Brain microvascular endothelial cell (primary cell): ENCODE data around the gene HSPB7.

Source experiments
- DNase-seq: peaks from one replicate; pipeline ENCODE4 v3.0.0-alpha.2; 2020
- H3K27ac ChIP-seq: fragments of 250-450 bp; sonication (Bioruptor Pico); 2 replicates; pipeline ENCODE4 v1.5.1; 2020; ENCODE audit warnings: mild to moderate bottlenecking, moderate library complexity
- H3K27me3 ChIP-seq: fragments of 250-450 bp; sonication (Bioruptor Pico); replicated peaks from 2 replicates; pipeline ENCODE4 v1.5.1; 2020; ENCODE audit warnings: mild to moderate bottlenecking
- H3K36me3 ChIP-seq: fragments of 250-450 bp; sonication (Bioruptor Pico); replicated peaks from 2 replicates; pipeline ENCODE4 v1.5.1; 2020; ENCODE audit warnings: mild to moderate bottlenecking
- H3K4me3 ChIP-seq: 2 replicates; pipeline ENCODE4 v1.5.1; 2011; ENCODE audit warnings: low read depth, mild to moderate bottlenecking, control low read depth, low read length, moderate library complexity
- in situ Hi-C: cut with HindIII; loops from 2 replicates; pipeline ENCODE4 v1.10.0; 2017; ENCODE audit warnings: low sequenced_read_pairs, low pct_ligation_motif_present
- TF ChIP-seq, protein P1 (sequence below): IDR thresholded peaks from 2 replicates; pipeline ENCODE4 v1.5.1; 2011; ENCODE audit warnings: low read depth, mild to moderate bottlenecking, moderate library complexity, low read length, control low read depth, inconsistent platforms; ENCODE audit errors: missing control alignments

The HSPB7 gene

GRCh38 chr1:16050328-16050727, 32.5 kb upstream of the HSPB7 start:
- Histone ChIP-seq H3K27me3 (no peaks in the 10 kb centered on the region), H3K4me3 (no peak overlapping the region), H3K36me3 (no peaks in the 10 kb centered on the region), H3K27ac (no peak overlapping the region)
- TF ChIP-seq, protein P1, sequence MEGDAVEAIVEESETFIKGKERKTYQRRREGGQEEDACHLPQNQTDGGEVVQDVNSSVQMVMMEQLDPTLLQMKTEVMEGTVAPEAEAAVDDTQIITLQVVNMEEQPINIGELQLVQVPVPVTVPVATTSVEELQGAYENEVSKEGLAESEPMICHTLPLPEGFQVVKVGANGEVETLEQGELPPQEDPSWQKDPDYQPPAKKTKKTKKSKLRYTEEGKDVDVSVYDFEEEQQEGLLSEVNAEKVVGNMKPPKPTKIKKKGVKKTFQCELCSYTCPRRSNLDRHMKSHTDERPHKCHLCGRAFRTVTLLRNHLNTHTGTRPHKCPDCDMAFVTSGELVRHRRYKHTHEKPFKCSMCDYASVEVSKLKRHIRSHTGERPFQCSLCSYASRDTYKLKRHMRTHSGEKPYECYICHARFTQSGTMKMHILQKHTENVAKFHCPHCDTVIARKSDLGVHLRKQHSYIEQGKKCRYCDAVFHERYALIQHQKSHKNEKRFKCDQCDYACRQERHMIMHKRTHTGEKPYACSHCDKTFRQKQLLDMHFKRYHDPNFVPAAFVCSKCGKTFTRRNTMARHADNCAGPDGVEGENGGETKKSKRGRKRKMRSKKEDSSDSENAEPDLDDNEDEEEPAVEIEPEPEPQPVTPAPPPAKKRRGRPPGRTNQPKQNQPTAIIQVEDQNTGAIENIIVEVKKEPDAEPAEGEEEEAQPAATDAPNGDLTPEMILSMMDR: no peak
- DNase-seq: no peak
- in situ Hi-C loops: no loop called here

- DNase-seq: no peak
- TF ChIP-seq, protein P1: no peak
- in situ Hi-C loops: no loop called here
- Histone ChIP-seq H3K4me3 (peak overlapping the region; percentile 33), H3K36me3 (no peaks in the 10 kb centered on the region), H3K27ac (no peak overlapping the region), H3K27me3 (no peaks in the 10 kb centered on the region)
These were observed 30.8 kb upstream of the HSPB7 start for GRCh38 chr1:16048573-16049189.

DNA sequence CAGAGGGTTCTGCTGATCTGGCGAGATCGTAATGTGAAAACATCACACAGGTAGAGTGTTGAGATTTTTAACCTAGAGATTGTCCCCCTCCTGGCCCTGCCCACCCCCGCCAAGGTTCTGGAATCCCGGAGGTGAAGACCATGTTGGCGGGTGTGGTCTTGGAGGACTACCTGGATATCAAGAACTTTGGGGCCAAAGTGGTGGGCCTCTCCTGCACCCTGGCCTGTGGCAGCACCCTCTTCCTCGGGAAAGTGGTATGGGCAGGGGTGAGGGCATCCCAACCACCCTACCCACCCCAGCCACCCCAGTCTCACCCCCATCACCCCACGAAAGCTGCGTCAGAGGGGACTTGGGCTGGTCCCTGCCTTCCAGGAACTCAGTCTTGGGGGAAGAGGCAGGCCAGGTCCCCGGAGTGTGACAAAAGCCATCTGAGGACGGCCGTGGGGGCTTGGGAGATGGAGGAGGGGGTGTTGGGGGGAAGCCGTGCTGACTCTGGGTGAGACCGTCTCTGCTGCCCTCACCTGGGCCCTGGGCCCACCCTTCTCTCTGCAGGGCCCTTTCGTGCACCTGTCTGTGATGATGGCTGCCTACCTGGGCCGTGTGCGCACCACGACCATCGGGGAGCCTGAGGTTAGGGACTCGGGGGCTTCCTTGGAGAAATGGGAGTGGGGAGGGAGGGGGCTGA, 30.1 kb upstream of the HSPB7 start:
- DNase-seq: no peak
- in situ Hi-C loops: no loop called here
- TF ChIP-seq, protein P1: no peak

DNA sequence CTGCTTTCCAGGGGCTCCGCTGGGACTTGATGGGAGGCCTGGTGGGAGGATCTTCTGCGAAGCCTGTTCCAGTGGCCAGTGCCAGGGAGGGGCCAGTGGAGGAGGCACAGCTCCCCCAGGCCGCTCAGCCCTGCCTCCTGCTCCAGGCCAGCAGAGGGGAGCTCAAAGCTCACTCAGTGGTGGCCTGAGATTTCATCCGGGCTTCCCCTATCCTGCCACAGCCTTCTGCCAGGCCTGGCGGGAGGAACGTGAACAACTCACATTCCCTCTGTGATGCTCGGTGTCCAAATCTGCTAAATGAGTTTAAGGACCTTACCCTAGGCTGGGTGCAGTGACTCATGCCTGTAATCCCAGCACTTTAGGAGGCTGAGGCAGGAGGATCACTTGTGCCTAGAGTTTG, 29.0 kb upstream of the HSPB7 start:
- H3K27me3 ChIP-seq: no peaks in the 10 kb centered on the region
- no peak overlapping the region for H3K4me3 ChIP-seq
- no peak overlapping the region for H3K27ac ChIP-seq
- no peak for DNase-seq
- H3K36me3 ChIP-seq: no peaks in the 10 kb centered on the region
- TF ChIP-seq, protein P1: no peak
- in situ Hi-C loops: no loop called here

More for the DNA sequence above, 30.1 kb upstream of the HSPB7 start:
- H3K4me3 ChIP-seq: no peak overlapping the region
- H3K36me3 ChIP-seq: no peaks in the 10 kb centered on the region
- no peaks in the 10 kb centered on the region for H3K27me3 ChIP-seq
- no peak overlapping the region for H3K27ac ChIP-seq

DNA sequence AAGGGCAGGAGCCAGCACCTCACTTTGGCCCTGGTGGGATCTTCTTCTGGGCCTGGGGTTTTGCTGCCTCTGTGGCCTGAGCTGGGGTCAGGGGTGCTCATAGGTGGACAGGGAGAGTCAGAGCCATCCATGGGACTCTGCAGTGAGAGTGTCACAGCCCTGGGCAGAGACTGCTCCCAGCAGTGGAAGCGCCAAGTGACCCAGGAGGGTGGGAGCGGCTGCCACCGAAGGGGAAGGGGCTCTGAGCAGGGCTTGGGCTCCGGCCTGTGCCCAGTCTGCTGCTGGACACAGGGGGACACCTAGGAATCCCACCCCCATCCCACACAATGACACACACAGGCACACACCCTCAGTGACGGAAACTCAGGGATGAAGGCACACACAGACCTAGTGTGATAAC, 26.1 kb upstream of the HSPB7 start:
- H3K4me3 ChIP-seq: no peak overlapping the region
- TF ChIP-seq, protein P1: no peak
- H3K27me3 ChIP-seq: no peaks in the 10 kb centered on the region
- no peak for DNase-seq
- no peak overlapping the region for H3K27ac ChIP-seq
- H3K36me3 ChIP-seq: no peaks in the 10 kb centered on the region
- in situ Hi-C loops: no loop called here
